Measurements from ENCODE around the gene CUL1. TPM values are rescaled to one million over a fixed set of nuclear protein-coding genes. Genes with fewer than 3 reads are reported as not detected.

CUL1 gene
- total RNA-seq, 1 experiment from 2014 or later = 53.1 TPM

GRCh38 chr7:148831782-148832181 lies 133.1 kb downstream of the CUL1 start:
- RAD21 ChIA-PET (ENCODE audit: low non-redundant PET in 1 of 2, low total read pairs in 2 of 2, uncharacterized antibody in 2 of 2, unreplicated experiment in 2 of 2) = no interaction called here
- BruUV-seq (replicated peaks) = no TSS peak
- Histone ChIP-seq H2AFZ (ENCODE audit: low read depth, low read length, poor library complexity, severe bottlenecking) (no peak overlapping the region), H3K4me3 (replicated peaks in 1 of 2; ENCODE audit: low read depth in 1 of 2, low read length in 2 of 2) (no peak overlapping the region), H3K4me2 (ENCODE audit: low read length) (no peak overlapping the region), H3K27ac (ENCODE audit: low read depth, low read length) (no peak overlapping the region), H3K27me3 (ENCODE audit: insufficient read depth, low read length) (no peaks in the 10 kb centered on the region), H4K20me1 (ENCODE audit: insufficient read depth) (peaks cover 10% of the 10 kb centered on the region; the same call in 1 of the 2 replicates), H3K9me2 (ENCODE audit: insufficient read depth) (no peaks in the 10 kb centered on the region), H3K9ac (ENCODE audit: low read length) (no peak overlapping the region), H3K79me2 (ENCODE audit: insufficient read depth, low read length) (peaks cover 92% of the 10 kb centered on the region), H3K4me1 (ENCODE audit: control insufficient read depth in 1 of 2, insufficient read depth in 2 of 2, low read length in 2 of 2) (no peaks in the 10 kb centered on the region), H3K36me3 (ENCODE audit: control insufficient read depth in 1 of 2, insufficient read depth in 2 of 2, low read length in 2 of 2) (peaks cover 16 to 21% of the 10 kb centered on the region in 2 experiments; a peak in 3 of 4 replicates), H3K9me3 (ENCODE audit: control insufficient read depth in 1 of 2, insufficient read depth in 1 of 2, low read depth in 1 of 2, low read length in 2 of 2) (no peaks in the 10 kb centered on the region)
- ATAC-seq (no peak), DNase-seq (ENCODE audit: low read depth, low spot score) (no peak)
- POLR2A ChIA-PET = no interaction called here
- intact Hi-C loops (cut with micrococcal nuclease) = no loop called here
- CTCF ChIA-PET = no interaction called here
- TF ChIP-seq EGR1 (IDR thresholded peaks at IDR 0.05; ENCODE audit: low read depth) (no peak), CEBPB (IDR thresholded peaks at IDR 0.05; ENCODE audit: low read depth) (no peak), MAX (IDR thresholded peaks at IDR 0.05) (no peak), ELF1 (IDR thresholded peaks at IDR 0.05; ENCODE audit: borderline replicate concordance, low read depth) (no peak)

GRCh38 chr7:148834605-148835004 lies 135.9 kb downstream of the CUL1 start:
- DNase-seq (ENCODE audit: low read depth, low spot score) (no peak), ATAC-seq (no peak)
- peaks cover 98% of the 10 kb centered on the region for H3K79me2 ChIP-seq (ENCODE audit: insufficient read depth, low read length)
- no peaks in the 10 kb centered on the region for H3K9me2 ChIP-seq (ENCODE audit: insufficient read depth)
- H3K9me3 ChIP-seq (ENCODE audit: control insufficient read depth in 1 of 2, insufficient read depth in 1 of 2, low read depth in 1 of 2, low read length in 2 of 2) = no peaks in the 10 kb centered on the region
- peaks cover 13% of the 10 kb centered on the region; the same call in 1 of the 2 replicates for H4K20me1 ChIP-seq (ENCODE audit: insufficient read depth)
- H3K36me3 ChIP-seq (ENCODE audit: control insufficient read depth in 1 of 2, insufficient read depth in 2 of 2, low read length in 2 of 2) = peaks cover 2 to 23% of the 10 kb centered on the region in 2 experiments; a peak in 3 of 4 replicates
- TF ChIP-seq ATF3 (IDR thresholded peaks at IDR 0.05) = no peak
- TF ChIP-seq ZNF274 (IDR thresholded peaks at IDR 0.05; ENCODE audit: low read depth, low read length) = no peak
- TF ChIP-seq MAX (IDR thresholded peaks at IDR 0.05) = no peak
- no peak for TF ChIP-seq EZH2phosphoT487 (IDR thresholded peaks at IDR 0.05; ENCODE audit: borderline replicate concordance)
- TF ChIP-seq TCF7L2 (IDR thresholded peaks at IDR 0.05; ENCODE audit: borderline replicate concordance, extremely low read depth, insufficient read depth, insufficient read length) = no peak
- TF ChIP-seq REST (IDR thresholded peaks at IDR 0.05; ENCODE audit: low read depth) = no peak
- no peaks in the 10 kb centered on the region for H3K4me1 ChIP-seq (ENCODE audit: control insufficient read depth in 1 of 2, insufficient read depth in 2 of 2, low read length in 2 of 2)
- no peak overlapping the region for H3K4me3 ChIP-seq (replicated peaks in 1 of 2; ENCODE audit: low read depth in 1 of 2, low read length in 2 of 2)
- no peaks in the 10 kb centered on the region for H3K27me3 ChIP-seq (ENCODE audit: insufficient read depth, low read length)
- RAD21 ChIA-PET (ENCODE audit: low non-redundant PET in 1 of 2, low total read pairs in 2 of 2, uncharacterized antibody in 2 of 2, unreplicated experiment in 2 of 2) = no interaction called here
- H3K4me2 ChIP-seq (ENCODE audit: low read length) = no peak overlapping the region
- POLR2A ChIA-PET = no interaction called here
- no TSS peak for BruUV-seq (replicated peaks)
- intact Hi-C loops (cut with micrococcal nuclease) = no loop called here
- H3K9ac ChIP-seq (ENCODE audit: low read length) = no peak overlapping the region
- H3K27ac ChIP-seq (ENCODE audit: low read depth, low read length) = no peak overlapping the region
- H2AFZ ChIP-seq (ENCODE audit: low read depth, low read length, poor library complexity, severe bottlenecking) = no peak overlapping the region
- CTCF ChIA-PET = no interaction called here

All from HCT116 (cell line).